Stimulated activated CD4-positive, alpha-beta T cell treated with anti-CD3 and anti-CD28 coated beads, Interleukin-2, amount 100 ng/mL, for 48 hours (primary cell): ENCODE data around the gene DOCK4.

Experiments
- DNase-seq, 2 donors: peaks; one replicate each; pipeline ENCODE4 v3.0.0-alpha.2; 2020

DOCK4 gene

GRCh38 chr7:111844904-111845671, 361.1 kb downstream of the DOCK4 start:
- DNase-seq, result no peak

GRCh38 chr7:111842491-111842890, 363.7 kb downstream of the DOCK4 start:
- DNase-seq, result no peak

GRCh38 chr7:111841596-111842205, 364.5 kb downstream of the DOCK4 start:
- DNase-seq, result no peak

- DNase-seq, result no peak
Measured at GRCh38 chr7:111840528-111840927, 365.7 kb downstream of the DOCK4 start.

- no peak for DNase-seq
Measured at GRCh38 chr7:111839261-111839660, 366.9 kb downstream of the DOCK4 start.

GRCh38 chr7:111836592-111836991, 369.6 kb downstream of the DOCK4 start:
- no peak for DNase-seq

GRCh38 chr7:111835066-111835465, 371.1 kb downstream of the DOCK4 start:
- DNase-seq, result no peak

GRCh38 chr7:111834367-111834766, 371.8 kb downstream of the DOCK4 start:
- no peak for DNase-seq

GRCh38 chr7:111833466-111833865, 372.7 kb downstream of the DOCK4 start:
- DNase-seq, result no peak

- no peak for DNase-seq
Measured at GRCh38 chr7:111832174-111832573, 374.0 kb downstream of the DOCK4 start.

- no peak for DNase-seq
Measured at GRCh38 chr7:111829221-111829620, 377.0 kb downstream of the DOCK4 start.

GRCh38 chr7:111827863-111828504, 378.2 kb downstream of the DOCK4 start:
- no peak for DNase-seq

- no peak for DNase-seq
Measured at GRCh38 chr7:111825046-111825445, 381.2 kb downstream of the DOCK4 start.

GRCh38 chr7:111823826-111824225, 382.4 kb downstream of the DOCK4 start:
- no peak for DNase-seq

- no peak for DNase-seq
Measured at GRCh38 chr7:111821046-111821445, 385.2 kb downstream of the DOCK4 start.

- DNase-seq, result no peak
Measured at GRCh38 chr7:111820621-111821020, 385.6 kb downstream of the DOCK4 start.

- DNase-seq, result no peak
Measured at GRCh38 chr7:111820121-111820520, 386.1 kb downstream of the DOCK4 start.

- DNase-seq, result no peak
Measured at GRCh38 chr7:111815354-111815753, 390.8 kb downstream of the DOCK4 start.

GRCh38 chr7:111813306-111813705, 392.9 kb downstream of the DOCK4 start:
- no peak for DNase-seq

GRCh38 chr7:111806232-111806631, 400.0 kb downstream of the DOCK4 start:
- no peak for DNase-seq

GRCh38 chr7:111803015-111803758, 403.0 kb downstream of the DOCK4 start:
- no peak for DNase-seq

GRCh38 chr7:111802194-111802772, 403.9 kb downstream of the DOCK4 start:
- DNase-seq, result no peak

GRCh38 chr7:111801277-111801676, 404.9 kb downstream of the DOCK4 start:
- no peak for DNase-seq
